Measurements from ENCODE around the gene CRACR2A.

Gene CRACR2A

DNA sequence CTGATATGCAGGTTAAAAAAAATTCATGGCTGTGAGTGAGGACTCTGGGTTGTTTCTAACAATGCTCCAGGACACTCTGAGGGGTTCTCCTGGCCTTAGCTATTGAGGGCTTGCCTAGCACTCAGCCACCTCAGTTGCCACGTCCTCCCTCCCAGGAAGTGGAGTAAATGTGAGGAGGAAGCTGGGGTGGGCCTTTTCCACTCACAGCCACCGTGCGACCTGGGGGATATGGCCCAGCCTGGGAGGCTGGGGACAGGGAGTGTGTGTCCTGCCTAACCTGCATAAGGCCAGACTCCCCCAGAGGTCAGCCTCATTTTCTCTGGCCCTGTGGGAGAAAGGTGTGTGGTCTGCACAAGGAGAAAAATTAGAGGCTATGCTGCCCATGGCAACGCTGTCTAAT lies 83.3 kb downstream of the CRACR2A start:
- TF ChIP-seq EZH2phosphoT487 (IDR thresholded peaks at IDR 0.05; ENCODE audit: low read length) (no peak), EZH2 (optimal IDR thresholded peaks at IDR 0.05; ENCODE audit: low read depth, low read length) (no peak)
- TF ChIP-seq, protein P1, sequence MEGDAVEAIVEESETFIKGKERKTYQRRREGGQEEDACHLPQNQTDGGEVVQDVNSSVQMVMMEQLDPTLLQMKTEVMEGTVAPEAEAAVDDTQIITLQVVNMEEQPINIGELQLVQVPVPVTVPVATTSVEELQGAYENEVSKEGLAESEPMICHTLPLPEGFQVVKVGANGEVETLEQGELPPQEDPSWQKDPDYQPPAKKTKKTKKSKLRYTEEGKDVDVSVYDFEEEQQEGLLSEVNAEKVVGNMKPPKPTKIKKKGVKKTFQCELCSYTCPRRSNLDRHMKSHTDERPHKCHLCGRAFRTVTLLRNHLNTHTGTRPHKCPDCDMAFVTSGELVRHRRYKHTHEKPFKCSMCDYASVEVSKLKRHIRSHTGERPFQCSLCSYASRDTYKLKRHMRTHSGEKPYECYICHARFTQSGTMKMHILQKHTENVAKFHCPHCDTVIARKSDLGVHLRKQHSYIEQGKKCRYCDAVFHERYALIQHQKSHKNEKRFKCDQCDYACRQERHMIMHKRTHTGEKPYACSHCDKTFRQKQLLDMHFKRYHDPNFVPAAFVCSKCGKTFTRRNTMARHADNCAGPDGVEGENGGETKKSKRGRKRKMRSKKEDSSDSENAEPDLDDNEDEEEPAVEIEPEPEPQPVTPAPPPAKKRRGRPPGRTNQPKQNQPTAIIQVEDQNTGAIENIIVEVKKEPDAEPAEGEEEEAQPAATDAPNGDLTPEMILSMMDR (IDR thresholded peaks at IDR 0.05; ENCODE audit: low read length): no peak
- H3K27ac ChIP-seq (ENCODE audit: low read length): no peak overlapping the region
- H3K36me3 ChIP-seq (replicated peaks; ENCODE audit: insufficient read depth, low read length): no peaks in the 10 kb centered on the region

DNA sequence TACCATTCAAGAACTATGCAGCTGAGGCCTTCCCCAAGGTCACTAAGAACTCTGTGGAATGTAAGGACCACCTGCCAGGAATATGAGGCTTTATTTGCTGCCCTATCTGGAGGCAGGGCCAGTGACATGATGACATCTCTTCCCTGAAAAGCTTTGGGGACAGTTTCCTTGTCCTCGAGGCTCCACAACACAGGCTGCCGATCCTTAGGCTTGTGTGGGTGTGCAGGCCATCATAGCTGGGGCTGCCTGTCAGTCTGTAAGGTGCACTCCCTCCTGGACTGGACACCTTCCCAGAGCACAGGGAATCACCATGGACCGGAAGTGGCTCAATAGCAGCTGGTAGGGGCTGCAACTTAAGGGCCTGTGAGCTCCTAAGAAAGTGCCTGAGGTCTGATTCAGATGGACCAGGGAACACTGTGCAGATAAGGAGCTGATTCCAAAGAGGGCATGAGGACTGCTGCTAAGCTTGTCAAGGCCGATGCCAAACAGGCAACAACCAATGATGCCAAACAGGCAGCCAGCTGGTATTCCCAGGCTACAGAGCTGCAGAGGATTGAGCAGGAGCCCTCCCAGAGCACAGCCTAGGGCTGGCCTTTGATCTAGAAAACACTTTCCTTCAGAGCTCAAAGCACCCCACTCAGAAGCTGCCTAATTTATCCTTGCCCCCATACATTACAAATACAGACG lies 84.3 kb downstream of the CRACR2A start:
- no peak for DNase-seq
- Histone ChIP-seq H3K4me3 (ENCODE audit: low read length) (no peak overlapping the region), H3K9ac (ENCODE audit: low read length) (no peak overlapping the region), H2AFZ (ENCODE audit: low read length) (no peak overlapping the region), H3F3A (ENCODE audit: insufficient read depth, low read length) (no peaks in the 10 kb centered on the region), H3K4me2 (ENCODE audit: low read depth, low read length) (no peak overlapping the region), H3K27ac (ENCODE audit: low read length) (no peak overlapping the region), H4K20me1 (ENCODE audit: insufficient read depth, low read length) (no peaks in the 10 kb centered on the region), H3K27me3 (replicated peaks; ENCODE audit: insufficient read depth, low read length) (no peaks in the 10 kb centered on the region), H3K9me2 (replicated peaks; ENCODE audit: insufficient read depth, low read length) (no peaks in the 10 kb centered on the region), H3K79me2 (ENCODE audit: low read length) (no peaks in the 10 kb centered on the region), H3K4me1 (ENCODE audit: low read length) (no peaks in the 10 kb centered on the region), H3K9me3 (replicated peaks; ENCODE audit: insufficient read depth, low read length) (no peaks in the 10 kb centered on the region), H3K36me3 (replicated peaks; ENCODE audit: insufficient read depth, low read length) (no peaks in the 10 kb centered on the region)
- TF ChIP-seq, protein P1 (IDR thresholded peaks at IDR 0.05; ENCODE audit: low read length): no peak
- TF ChIP-seq EZH2 (optimal IDR thresholded peaks at IDR 0.05; ENCODE audit: low read depth, low read length) (no peak), EZH2phosphoT487 (IDR thresholded peaks at IDR 0.05; ENCODE audit: low read length) (no peak)

More for the DNA sequence above, 83.3 kb downstream of the CRACR2A start:
- Histone ChIP-seq H3K4me3 (ENCODE audit: low read length) (no peak overlapping the region), H3K27me3 (replicated peaks; ENCODE audit: insufficient read depth, low read length) (no peaks in the 10 kb centered on the region), H2AFZ (ENCODE audit: low read length) (no peak overlapping the region), H3K4me1 (ENCODE audit: low read length) (no peaks in the 10 kb centered on the region), H3K4me2 (ENCODE audit: low read depth, low read length) (no peak overlapping the region), H3K9me2 (replicated peaks; ENCODE audit: insufficient read depth, low read length) (no peaks in the 10 kb centered on the region), H3K9ac (ENCODE audit: low read length) (no peak overlapping the region), H3K9me3 (replicated peaks; ENCODE audit: insufficient read depth, low read length) (no peaks in the 10 kb centered on the region), H4K20me1 (ENCODE audit: insufficient read depth, low read length) (no peaks in the 10 kb centered on the region), H3F3A (ENCODE audit: insufficient read depth, low read length) (no peaks in the 10 kb centered on the region), H3K79me2 (ENCODE audit: low read length) (no peaks in the 10 kb centered on the region)
- DNase-seq: no peak

DNA sequence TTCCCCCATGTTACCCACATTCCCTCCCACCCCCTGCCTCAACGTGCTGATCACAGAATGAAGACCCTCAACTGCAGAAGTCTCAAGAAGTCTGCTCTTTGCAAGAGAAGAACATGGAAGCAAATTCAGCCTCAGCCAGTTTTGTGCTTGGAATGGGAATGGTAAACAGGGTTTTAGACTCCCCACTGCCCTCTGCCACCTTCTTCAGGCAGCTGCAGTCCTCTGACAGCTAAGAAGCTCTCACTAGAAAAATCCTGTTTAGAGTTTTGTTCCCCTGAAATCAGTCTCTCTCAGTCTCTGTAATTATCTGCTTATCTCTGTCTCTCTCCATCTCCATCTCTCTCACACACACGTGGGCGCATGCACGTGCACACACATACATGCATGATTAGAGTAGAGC lies 85.4 kb downstream of the CRACR2A start:
- H3K4me1 ChIP-seq (ENCODE audit: low read length): no peaks in the 10 kb centered on the region
- no peak overlapping the region for H3K27ac ChIP-seq (ENCODE audit: low read length)
- no peaks in the 10 kb centered on the region for H3K36me3 ChIP-seq (replicated peaks; ENCODE audit: insufficient read depth, low read length)
- no peaks in the 10 kb centered on the region for H3K9me3 ChIP-seq (replicated peaks; ENCODE audit: insufficient read depth, low read length)
- no peaks in the 10 kb centered on the region for H3K79me2 ChIP-seq (ENCODE audit: low read length)
- no peak overlapping the region for H2AFZ ChIP-seq (ENCODE audit: low read length)
- no peak for DNase-seq
- no peak overlapping the region for H3K9ac ChIP-seq (ENCODE audit: low read length)
- H4K20me1 ChIP-seq (ENCODE audit: insufficient read depth, low read length): no peaks in the 10 kb centered on the region
- no peak overlapping the region for H3K4me3 ChIP-seq (ENCODE audit: low read length)
- H3K9me2 ChIP-seq (replicated peaks; ENCODE audit: insufficient read depth, low read length): no peaks in the 10 kb centered on the region
- H3F3A ChIP-seq (ENCODE audit: insufficient read depth, low read length): no peaks in the 10 kb centered on the region
- H3K4me2 ChIP-seq (ENCODE audit: low read depth, low read length): no peak overlapping the region
- no peaks in the 10 kb centered on the region for H3K27me3 ChIP-seq (replicated peaks; ENCODE audit: insufficient read depth, low read length)
- TF ChIP-seq EZH2phosphoT487 (IDR thresholded peaks at IDR 0.05; ENCODE audit: low read length): no peak
- no peak for TF ChIP-seq EZH2 (optimal IDR thresholded peaks at IDR 0.05; ENCODE audit: low read depth, low read length)
- TF ChIP-seq, protein P1 (IDR thresholded peaks at IDR 0.05; ENCODE audit: low read length): no peak

Data from MM.1S (cell line).